ENCODE data around the gene MRPS7. TPM values are rescaled to one million over a fixed set of nuclear protein-coding genes. Genes with fewer than 3 reads are reported as not detected.
A peak's percentile ranks its signal among the peaks of the same experiment; 100 is the strongest.

Gene MRPS7
- total RNA-seq, 1 donor from 2014 or later = 84.7 TPM

DNA sequence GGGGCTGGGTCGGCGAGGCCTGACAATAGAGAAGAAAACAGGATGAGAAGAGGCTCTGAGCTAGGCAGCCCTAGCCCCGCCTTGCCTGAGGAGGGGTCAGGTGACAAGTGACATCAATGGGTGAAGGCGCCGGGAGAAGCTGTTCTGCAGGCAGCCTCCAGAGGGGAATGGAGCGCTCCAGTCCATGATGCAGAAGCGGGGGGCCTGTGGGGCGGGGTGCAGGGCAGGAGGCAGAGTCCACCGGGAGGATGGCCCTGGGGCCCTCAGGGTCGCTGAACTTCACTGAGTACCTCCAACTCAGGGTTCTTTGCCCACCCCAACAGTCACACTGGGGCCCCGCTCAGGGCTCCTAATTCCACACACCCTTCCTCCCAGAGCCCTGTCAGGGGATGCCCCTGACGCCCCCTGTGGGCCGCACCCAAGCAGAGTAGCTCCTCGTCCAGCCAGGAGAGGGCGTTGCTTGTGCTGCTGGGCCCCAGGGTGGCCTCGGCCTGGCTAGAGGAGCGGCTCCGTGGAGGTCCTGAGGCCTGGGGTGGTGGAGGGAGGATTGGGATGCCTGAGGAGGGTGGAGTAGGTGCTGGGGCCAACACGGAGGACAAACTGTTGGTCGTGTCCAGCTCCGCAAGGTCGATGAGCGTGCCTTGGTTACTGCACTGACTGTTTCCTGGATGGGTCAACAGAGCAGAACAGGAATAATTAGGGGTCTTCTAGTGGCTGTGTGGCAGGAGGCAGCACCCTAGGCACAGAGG lies 21.1 kb upstream of the MRPS7 start:
- Mint-ChIP-seq H3K27me3 (ENCODE audit: low read depth) (no peaks in the 10 kb centered on the region), H3K4me1 (no peaks in the 10 kb centered on the region), H3K4me3 (peak overlapping the region; percentile 54), H3K9me3 (no peaks in the 10 kb centered on the region), H3K27ac (ENCODE audit: unreplicated experiment) (no peak overlapping the region), H3K36me3 (ENCODE audit: low read depth) (peaks cover 13% of the 10 kb centered on the region)
- DNase-seq (ENCODE audit: low read depth, low spot score) = peak; percentile 29
- TF ChIP-seq, protein P1, sequence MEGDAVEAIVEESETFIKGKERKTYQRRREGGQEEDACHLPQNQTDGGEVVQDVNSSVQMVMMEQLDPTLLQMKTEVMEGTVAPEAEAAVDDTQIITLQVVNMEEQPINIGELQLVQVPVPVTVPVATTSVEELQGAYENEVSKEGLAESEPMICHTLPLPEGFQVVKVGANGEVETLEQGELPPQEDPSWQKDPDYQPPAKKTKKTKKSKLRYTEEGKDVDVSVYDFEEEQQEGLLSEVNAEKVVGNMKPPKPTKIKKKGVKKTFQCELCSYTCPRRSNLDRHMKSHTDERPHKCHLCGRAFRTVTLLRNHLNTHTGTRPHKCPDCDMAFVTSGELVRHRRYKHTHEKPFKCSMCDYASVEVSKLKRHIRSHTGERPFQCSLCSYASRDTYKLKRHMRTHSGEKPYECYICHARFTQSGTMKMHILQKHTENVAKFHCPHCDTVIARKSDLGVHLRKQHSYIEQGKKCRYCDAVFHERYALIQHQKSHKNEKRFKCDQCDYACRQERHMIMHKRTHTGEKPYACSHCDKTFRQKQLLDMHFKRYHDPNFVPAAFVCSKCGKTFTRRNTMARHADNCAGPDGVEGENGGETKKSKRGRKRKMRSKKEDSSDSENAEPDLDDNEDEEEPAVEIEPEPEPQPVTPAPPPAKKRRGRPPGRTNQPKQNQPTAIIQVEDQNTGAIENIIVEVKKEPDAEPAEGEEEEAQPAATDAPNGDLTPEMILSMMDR (conservative IDR thresholded peaks at IDR 0.05) = peak; percentile 61

DNA sequence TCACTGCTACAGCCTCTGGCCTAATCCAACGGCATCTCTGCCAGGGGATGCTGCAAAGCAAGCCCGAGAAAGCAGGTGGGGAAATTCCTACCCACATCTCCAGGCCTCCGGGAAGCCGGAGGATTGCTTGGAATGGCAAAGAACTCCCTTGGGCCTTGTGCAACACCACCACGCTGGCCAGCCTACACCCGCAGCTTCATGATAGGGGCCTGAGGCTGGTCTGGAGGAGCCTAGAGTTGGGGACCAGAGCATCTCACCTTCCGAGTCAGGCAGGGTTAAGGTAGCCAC lies 20.6 kb upstream of the MRPS7 start:
- TF ChIP-seq, protein P1 (conservative IDR thresholded peaks at IDR 0.05) = no peak
- Mint-ChIP-seq H3K4me1 (no peaks in the 10 kb centered on the region), H3K9me3 (no peaks in the 10 kb centered on the region), H3K27ac (ENCODE audit: unreplicated experiment) (no peak overlapping the region), H3K4me3 (no peak overlapping the region), H3K36me3 (ENCODE audit: low read depth) (peaks cover 13% of the 10 kb centered on the region), H3K27me3 (ENCODE audit: low read depth) (no peaks in the 10 kb centered on the region)
- DNase-seq (ENCODE audit: low read depth, low spot score) = no peak

DNA sequence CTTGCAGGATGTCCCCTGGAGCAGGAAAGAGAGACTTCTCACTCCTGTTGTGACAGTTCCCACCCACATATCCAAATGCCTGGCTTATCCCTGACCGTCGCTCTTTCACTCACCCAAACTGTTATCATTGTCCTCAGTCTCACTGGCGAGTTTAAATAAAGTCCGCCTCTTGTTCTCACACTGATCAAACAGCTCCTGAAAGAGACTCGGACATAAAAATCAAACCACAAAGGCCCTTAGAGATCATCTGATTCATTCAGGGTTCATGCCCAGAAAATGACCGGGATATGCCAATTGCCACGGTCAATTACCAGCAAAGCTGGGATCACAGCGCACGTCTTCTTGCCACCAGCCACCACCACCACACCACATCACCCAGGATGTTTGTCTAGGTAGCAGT lies 20.2 kb upstream of the MRPS7 start:
- H3K4me3 Mint-ChIP-seq = peak overlapping the region; percentile 14
- no peak overlapping the region for H3K27ac Mint-ChIP-seq (ENCODE audit: unreplicated experiment)

DNA sequence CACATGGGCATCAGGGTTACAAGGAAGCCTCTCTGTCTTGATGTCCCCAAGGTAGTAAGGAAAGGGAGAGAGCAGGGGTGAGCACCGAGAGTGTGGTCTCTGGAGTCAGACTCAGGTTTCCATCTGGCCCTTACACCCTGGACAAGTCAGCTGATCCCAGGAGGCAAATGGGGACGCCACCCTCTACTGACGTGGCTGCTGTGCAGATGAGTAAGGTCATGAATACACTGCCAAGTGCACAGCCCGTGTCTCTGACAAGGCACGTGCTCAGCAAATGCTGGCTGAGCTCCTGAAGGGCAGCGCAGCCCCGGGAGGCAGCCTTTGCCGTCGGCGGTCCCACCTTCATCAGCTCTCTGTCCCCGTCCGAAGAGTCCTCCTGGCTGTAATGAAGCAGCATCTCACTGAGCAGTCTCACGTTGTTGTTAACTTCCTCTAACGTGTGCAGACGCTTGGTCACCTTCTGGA lies 19.7 kb upstream of the MRPS7 start:
- Mint-ChIP-seq H3K36me3 (ENCODE audit: low read depth) (peaks cover 13% of the 10 kb centered on the region), H3K27ac (ENCODE audit: unreplicated experiment) (no peak overlapping the region), H3K27me3 (ENCODE audit: low read depth) (no peaks in the 10 kb centered on the region), H3K9me3 (no peaks in the 10 kb centered on the region), H3K4me3 (no peak overlapping the region), H3K4me1 (no peaks in the 10 kb centered on the region)
- TF ChIP-seq, protein P1 (conservative IDR thresholded peaks at IDR 0.05) = no peak
- no peak for DNase-seq (ENCODE audit: low read depth, low spot score)

More for the DNA sequence above, 20.2 kb upstream of the MRPS7 start:
- DNase-seq (ENCODE audit: low read depth, low spot score) = no peak
- no peaks in the 10 kb centered on the region for H3K4me1 Mint-ChIP-seq
- H3K36me3 Mint-ChIP-seq (ENCODE audit: low read depth) = peaks cover 13% of the 10 kb centered on the region
- TF ChIP-seq, protein P1 (conservative IDR thresholded peaks at IDR 0.05) = no peak
- no peaks in the 10 kb centered on the region for H3K27me3 Mint-ChIP-seq (ENCODE audit: low read depth)
- no peaks in the 10 kb centered on the region for H3K9me3 Mint-ChIP-seq

DNA sequence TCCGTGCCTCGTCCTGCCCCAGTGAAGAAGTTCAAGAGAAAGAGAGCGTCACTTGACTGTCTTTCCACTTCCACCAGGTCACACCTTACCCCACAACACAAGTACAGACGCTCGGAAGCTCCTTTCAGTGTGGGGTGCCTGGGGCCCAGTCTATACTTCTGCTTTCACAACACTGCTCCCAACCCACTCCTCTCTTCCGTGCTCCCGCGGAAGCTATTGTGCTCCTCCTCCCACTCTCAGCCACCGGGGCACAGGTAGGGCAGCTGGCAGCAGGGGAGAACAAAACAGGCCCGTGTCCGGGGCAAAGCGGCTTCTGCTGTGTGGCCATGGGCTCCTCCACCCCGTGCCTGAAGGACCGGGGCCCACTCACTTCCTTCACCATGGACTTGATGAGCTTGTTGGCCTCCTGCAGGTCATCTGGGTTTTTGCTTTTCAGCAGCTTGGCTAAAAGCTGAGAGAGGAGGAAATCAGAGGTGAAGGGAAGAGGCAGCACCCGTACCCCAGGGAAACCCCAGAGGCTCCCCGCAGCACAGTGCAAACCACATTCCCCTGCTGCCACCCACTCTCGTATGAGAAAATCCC lies 19.1 kb upstream of the MRPS7 start:
- H3K36me3 Mint-ChIP-seq (ENCODE audit: low read depth) = peaks cover 13% of the 10 kb centered on the region
- no peak for DNase-seq (ENCODE audit: low read depth, low spot score)
- no peaks in the 10 kb centered on the region for H3K9me3 Mint-ChIP-seq
- peak overlapping the region; percentile 9 for H3K4me3 Mint-ChIP-seq
- no peak overlapping the region for H3K27ac Mint-ChIP-seq (ENCODE audit: unreplicated experiment)
- H3K27me3 Mint-ChIP-seq (ENCODE audit: low read depth) = no peaks in the 10 kb centered on the region
- TF ChIP-seq, protein P1 (conservative IDR thresholded peaks at IDR 0.05) = no peak
- no peaks in the 10 kb centered on the region for H3K4me1 Mint-ChIP-seq

Measured in neural crest cell (in vitro differentiated cells).